Nephron progenitor cell (in vitro differentiated cells): Measurements from ENCODE around the gene TNRC6A.
A peak's percentile ranks its signal among the peaks of the same experiment; 100 is the strongest.

Source experiments
- DNase-seq: peaks from one replicate; pipeline ENCODE4 v3.0.0; 2021
- H3K27ac Mint-ChIP-seq: 2 replicates; pipeline ENCODE4 v1.8.0; 2021; ENCODE audit warnings: mild to moderate bottlenecking, moderate library complexity, mixed read lengths
- H3K27me3 Mint-ChIP-seq: 2 replicates; pipeline ENCODE4 v1.8.0; 2021; ENCODE audit warnings: mild to moderate bottlenecking, low read depth, mixed read lengths; ENCODE audit not compliant: poor library complexity
- H3K36me3 Mint-ChIP-seq: 2 replicates; pipeline ENCODE4 v1.8.0; 2021; ENCODE audit warnings: low read depth, mixed read lengths
- H3K4me1 Mint-ChIP-seq: 2 replicates; pipeline ENCODE4 v1.8.0; 2021; ENCODE audit warnings: mixed read lengths
- H3K4me3 Mint-ChIP-seq: 2 replicates; pipeline ENCODE4 v1.8.0; 2021; ENCODE audit warnings: mild to moderate bottlenecking, moderate library complexity, mixed read lengths
- H3K9me3 Mint-ChIP-seq: 2 replicates; pipeline ENCODE4 v1.8.0; 2021; ENCODE audit warnings: mild to moderate bottlenecking, moderate library complexity, mixed read lengths
- CTCF ChIP-seq: fragments of 200-600 bp; sonication (generic); IDR thresholded peaks from 2 replicates; pipeline ENCODE4 v1.5.0; 2021; ENCODE audit warnings: antibody characterized with exemption

The TNRC6A gene

DNA sequence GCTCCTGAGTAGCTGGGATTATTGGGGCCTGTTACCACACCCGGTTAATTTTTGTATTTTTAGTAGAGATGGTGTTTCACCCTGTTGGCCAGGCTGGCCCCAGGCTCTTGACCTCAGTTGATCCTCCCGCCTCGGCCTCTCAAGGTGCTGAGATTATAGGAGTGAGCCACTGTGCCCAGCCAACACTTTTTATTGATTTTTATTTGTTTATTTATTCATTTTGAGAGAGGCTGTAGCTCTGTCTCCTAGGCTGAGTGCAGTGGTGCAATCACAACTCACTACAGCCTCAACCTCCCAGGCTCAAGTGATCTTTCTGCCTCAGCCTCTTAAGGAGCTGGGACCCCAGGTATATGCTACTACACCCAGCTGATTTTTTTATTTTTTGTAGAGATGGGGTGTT is 54.7 kb downstream of the TNRC6A start:
- Mint-ChIP-seq H3K9me3 (no peaks in the 10 kb centered on the region), H3K36me3 (peaks cover 86% of the 10 kb centered on the region), H3K27ac (peak overlapping the region; percentile 5), H3K27me3 (no peaks in the 10 kb centered on the region), H3K4me3 (no peak overlapping the region), H3K4me1 (no peaks in the 10 kb centered on the region)
- TF ChIP-seq CTCF, result no peak
- no peak for DNase-seq

DNA sequence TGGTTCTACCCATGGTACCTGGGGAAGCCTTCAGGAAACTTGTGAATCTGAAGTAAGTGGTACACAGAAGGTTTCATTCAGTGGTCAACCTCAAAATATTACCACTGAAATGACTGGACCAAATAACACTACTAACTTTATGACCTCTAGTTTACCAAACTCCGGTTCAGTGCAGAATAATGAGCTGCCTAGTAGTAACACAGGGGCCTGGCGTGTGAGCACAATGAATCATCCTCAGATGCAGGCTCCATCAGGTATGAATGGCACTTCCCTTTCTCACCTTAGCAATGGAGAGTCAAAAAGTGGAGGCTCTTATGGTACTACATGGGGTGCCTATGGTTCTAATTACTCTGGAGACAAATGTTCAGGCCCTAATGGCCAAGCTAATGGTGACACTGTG is 60.4 kb downstream of the TNRC6A start:
- no peak for DNase-seq
- H3K4me1 Mint-ChIP-seq, result no peaks in the 10 kb centered on the region
- no peaks in the 10 kb centered on the region for H3K27me3 Mint-ChIP-seq
- peaks cover 75% of the 10 kb centered on the region for H3K36me3 Mint-ChIP-seq
- no peaks in the 10 kb centered on the region for H3K9me3 Mint-ChIP-seq
- H3K4me3 Mint-ChIP-seq, result no peak overlapping the region
- no peak for TF ChIP-seq CTCF
- no peak overlapping the region for H3K27ac Mint-ChIP-seq

GRCh38 chr16:24800586-24800985 is 71.1 kb downstream of the TNRC6A start:
- TF ChIP-seq CTCF, result no peak
- Mint-ChIP-seq H3K9me3 (no peaks in the 10 kb centered on the region), H3K4me3 (no peak overlapping the region), H3K36me3 (peaks cover 73% of the 10 kb centered on the region), H3K27me3 (no peaks in the 10 kb centered on the region), H3K27ac (no peak overlapping the region), H3K4me1 (no peaks in the 10 kb centered on the region)
- no peak for DNase-seq

- H3K9me3 Mint-ChIP-seq, result no peaks in the 10 kb centered on the region
- no peaks in the 10 kb centered on the region for H3K27me3 Mint-ChIP-seq
- peaks cover 75% of the 10 kb centered on the region for H3K36me3 Mint-ChIP-seq
- no peaks in the 10 kb centered on the region for H3K4me1 Mint-ChIP-seq
- TF ChIP-seq CTCF, result no peak
- no peak overlapping the region for H3K4me3 Mint-ChIP-seq
- DNase-seq, result no peak
- H3K27ac Mint-ChIP-seq, result no peak overlapping the region
Observed at GRCh38 chr16:24801761-24802302, 72.4 kb downstream of the TNRC6A start.

DNA sequence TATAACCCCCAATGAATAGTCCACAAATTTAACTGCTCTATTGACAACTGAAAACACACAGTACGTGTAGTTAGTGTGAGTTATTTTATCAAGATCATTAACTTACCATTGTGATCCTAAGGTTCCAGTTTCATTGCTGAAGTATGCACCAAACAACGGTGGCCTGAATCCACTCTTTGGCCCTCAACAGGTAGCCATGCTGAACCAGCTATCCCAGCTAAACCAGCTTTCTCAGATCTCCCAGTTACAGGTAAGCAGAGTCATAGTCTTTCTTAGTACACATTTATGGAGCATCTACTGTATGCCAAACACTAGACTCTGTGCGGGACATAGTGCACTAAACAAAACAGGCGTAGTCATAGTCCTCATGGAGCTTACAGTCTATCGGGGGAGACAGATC is 76.0 kb downstream of the TNRC6A start:
- TF ChIP-seq CTCF, result no peak
- no peak overlapping the region for H3K27ac Mint-ChIP-seq
- H3K27me3 Mint-ChIP-seq, result no peaks in the 10 kb centered on the region
- peaks cover 85% of the 10 kb centered on the region for H3K36me3 Mint-ChIP-seq
- no peak for DNase-seq
- no peaks in the 10 kb centered on the region for H3K4me1 Mint-ChIP-seq
- H3K4me3 Mint-ChIP-seq, result no peak overlapping the region
- no peaks in the 10 kb centered on the region for H3K9me3 Mint-ChIP-seq

DNA sequence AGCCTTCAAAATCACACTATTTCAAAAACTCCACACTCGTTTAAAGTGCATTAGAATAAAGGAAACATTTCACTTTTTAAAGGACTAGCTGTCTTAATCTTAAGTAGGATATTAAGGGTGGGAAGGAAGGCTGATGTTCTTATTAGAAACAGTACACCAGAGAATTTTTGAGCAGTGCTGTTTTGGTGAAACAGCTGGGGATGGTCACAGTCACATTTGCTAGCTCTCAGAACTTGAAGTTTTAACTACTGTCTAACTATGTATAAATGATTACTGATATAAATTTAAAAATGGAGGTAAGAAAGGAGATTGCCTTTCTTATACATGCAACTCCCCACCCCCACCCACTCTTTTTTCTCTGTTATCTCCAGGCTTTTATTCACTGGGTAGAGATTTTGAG is 77.8 kb downstream of the TNRC6A start:
- peaks cover 82% of the 10 kb centered on the region for H3K36me3 Mint-ChIP-seq
- no peaks in the 10 kb centered on the region for H3K27me3 Mint-ChIP-seq
- no peak for DNase-seq
- peaks cover 7% of the 10 kb centered on the region for H3K4me1 Mint-ChIP-seq
- TF ChIP-seq CTCF, result no peak
- no peaks in the 10 kb centered on the region for H3K9me3 Mint-ChIP-seq
- no peak overlapping the region for H3K27ac Mint-ChIP-seq
- H3K4me3 Mint-ChIP-seq, result no peak overlapping the region
